ENCODE results near the gene CYP4F22. TPM values are rescaled to one million over a fixed set of nuclear protein-coding genes. Genes with fewer than 3 reads are reported as not detected.

Gene CYP4F22
- total and polyA plus RNA-seq, 2 of the 8 experiments (the other 6 are each of a cell fraction or from before 2014, with no cell fraction given), result not detected

- no peak overlapping the region for H3K4ac ChIP-seq (replicated peaks; ENCODE audit: insufficient read length, low read depth, low read length)
- H3K4me2 ChIP-seq (ENCODE audit: insufficient read depth in 1 of 2, low read depth in 2 of 2, low read length in 2 of 2), result no peak overlapping the region
- no peak overlapping the region for H2AK5ac ChIP-seq (ENCODE audit: low read depth, low read length)
- H3K9ac ChIP-seq (replicated peaks in 1 of 4; ENCODE audit: extremely low read depth in 1 of 4, low read depth in 3 of 4, low read length in 3 of 4), result no peak overlapping the region
- no peak for TF ChIP-seq CBX5 (IDR thresholded peaks at IDR 0.05; ENCODE audit: low read depth, low read length)
- no peak for TF ChIP-seq SIRT6 (IDR thresholded peaks at IDR 0.05; ENCODE audit: low read length)
- TF ChIP-seq CHD1 (IDR thresholded peaks at IDR 0.05; ENCODE audit: low read depth, low read length), result no peak
- TF ChIP-seq KDM5A (IDR thresholded peaks at IDR 0.05; ENCODE audit: low read length), result no peak
- no peak for TF ChIP-seq HDAC2 (IDR thresholded peaks at IDR 0.05; ENCODE audit: borderline replicate concordance in 1 of 2, low read depth in 2 of 2, low read length in 2 of 2)
- TF ChIP-seq RBBP5 (IDR thresholded peaks at IDR 0.05; ENCODE audit: borderline replicate concordance, low read depth, low read length), result no peak
- TF ChIP-seq JUND (IDR thresholded peaks at IDR 0.05; ENCODE audit: low read length), result no peak
- no peak for TF ChIP-seq MAX (IDR thresholded peaks at IDR 0.05)
- no peak for TF ChIP-seq KDM1A (IDR thresholded peaks at IDR 0.05; ENCODE audit: borderline replicate concordance, low read length)
- TF ChIP-seq SUZ12 (IDR thresholded peaks at IDR 0.05; ENCODE audit: low read length), result no peak
- no peak for TF ChIP-seq TCF12 (IDR thresholded peaks at IDR 0.05; ENCODE audit: low read depth, low read length)
- TF ChIP-seq RFX5 (IDR thresholded peaks at IDR 0.05; ENCODE audit: borderline replicate concordance, low read depth, low read length), result no peak
- no peak for TF ChIP-seq GABPA (IDR thresholded peaks at IDR 0.05; ENCODE audit: borderline replicate concordance, insufficient read depth, low read length)
- H2BK120ac ChIP-seq (replicated peaks; ENCODE audit: low read depth, low read length), result no peak overlapping the region
- FAIRE-seq (no peak), DNase-seq (ENCODE audit: low read depth in 1 of 2, low spot score in 2 of 2) (no peak)
- H3K27ac ChIP-seq (ENCODE audit: low read depth, low read length), result no peak overlapping the region
- H4K91ac ChIP-seq (replicated peaks; ENCODE audit: insufficient read length, low read length), result no peak overlapping the region
- H3K14ac ChIP-seq (ENCODE audit: insufficient read length), result no peak overlapping the region
- no peak overlapping the region for H2BK15ac ChIP-seq (ENCODE audit: low read length)
- H3K9me3 ChIP-seq (ENCODE audit: insufficient read depth in 2 of 2, low read depth in 1 of 2, low read length in 1 of 2), result peaks cover 47 to 66% of the 10 kb centered on the region in 2 experiments
- H2BK5ac ChIP-seq (ENCODE audit: low read depth, low read length), result no peak overlapping the region
- H2BK20ac ChIP-seq (ENCODE audit: low read length), result no peak overlapping the region
- no peaks in the 10 kb centered on the region for H3K79me2 ChIP-seq (ENCODE audit: control insufficient read depth in 1 of 2, insufficient read depth in 2 of 2, low read length in 2 of 2)
- H3K4me3 ChIP-seq (ENCODE audit: extremely low read depth in 1 of 4, insufficient read depth in 2 of 4, low read depth in 3 of 4, low read length in 4 of 4), result no peak overlapping the region
- no peak overlapping the region for H2AFZ ChIP-seq (ENCODE audit: low read length)
- no peaks in the 10 kb centered on the region for H3K23me2 ChIP-seq (ENCODE audit: low read depth, low read length)
- no peaks in the 10 kb centered on the region for H3K36me3 ChIP-seq (ENCODE audit: control insufficient read depth in 2 of 4, insufficient read depth in 4 of 4, low read length in 3 of 4)
- H2BK12ac ChIP-seq (ENCODE audit: low read depth, low read length), result no peak overlapping the region
- no peaks in the 10 kb centered on the region for H4K20me1 ChIP-seq (replicated peaks in 1 of 2; ENCODE audit: control insufficient read depth in 1 of 2, insufficient read depth in 2 of 2, low read length in 2 of 2)
- H4K5ac ChIP-seq (ENCODE audit: insufficient read length, low read depth, low read length), result no peak overlapping the region
- no peak overlapping the region for H4K8ac ChIP-seq (ENCODE audit: extremely low read depth, insufficient read depth, low read length)
- no peak overlapping the region for H3K56ac ChIP-seq (replicated peaks; ENCODE audit: insufficient read length, low read depth, low read length)
- H3K27me3 ChIP-seq (replicated peaks in 1 of 4; ENCODE audit: control insufficient read depth in 3 of 4, extremely low read depth in 1 of 4, insufficient read depth in 3 of 4, low read length in 3 of 4), result no peaks in the 10 kb centered on the region
- no peaks in the 10 kb centered on the region for H3K4me1 ChIP-seq (replicated peaks in 1 of 4; ENCODE audit: control insufficient read depth in 3 of 4, insufficient read depth in 4 of 4, low read length in 3 of 4)
- POLR2A ChIA-PET (ENCODE audit: partially characterized antibody), result no interaction called here
- no peak overlapping the region for H3K23ac ChIP-seq (ENCODE audit: insufficient read length)
- H3K18ac ChIP-seq (ENCODE audit: extremely low read depth, low read length), result no peak overlapping the region
- H3K79me1 ChIP-seq (ENCODE audit: low read depth, low read length), result no peaks in the 10 kb centered on the region
- WGBS, 2 experiments (ENCODE audit: extremely low coverage in 1 of 2, insufficient coverage in 1 of 2, insufficient read length in 1 of 2, insufficient replicate concordance in 2 of 2, low coverage in 1 of 2, low lambda C conversion rate in 2 of 2, missing lambda C conversion rate in 1 of 2), result 69% methylated on average over 3 of the region's 3 CpGs; no CpG with 5 or more reads in 1 of the 2 experiments
- CTCF ChIA-PET (ENCODE audit: partially characterized antibody), result no interaction called here
These were observed 8.0 kb downstream of the CYP4F22 start for GRCh38 chr19:15516363-15516762.
